HCT116 (cell line): ENCODE measurements around the gene SPTLC3.

Experiments used
- CTCF ChIP-seq, 3 experiments: fragments of 200-600 bp in 1 of 3; sonication (generic) in 1 of 3; IDR thresholded peaks in 2 of 3; conservative IDR thresholded peaks in 1 of 3; 2 replicates each; pipeline ENCODE4 v1.5.1; 2012 to 2017; ENCODE audit warnings: low read depth in 2 of 3, low read length in 2 of 3, antibody characterized with exemption in 1 of 3, borderline replicate concordance in 1 of 3, control low read depth in 1 of 3, mild to moderate bottlenecking in 1 of 3, mixed read lengths in 1 of 3, mixed run types in 1 of 3, moderate library complexity in 1 of 3; ENCODE audit not compliant: insufficient read depth in 1 of 3
- EZH2 ChIP-seq: fragments of 200-600 bp; sonication (generic); IDR thresholded peaks from 2 replicates; pipeline ENCODE4 v1.6.1; 2017; ENCODE audit warnings: antibody characterized with exemption, mixed run types
- TF ChIP-seq, protein P1 (sequence below): IDR thresholded peaks from 2 replicates; pipeline ENCODE4 v1.6.1; 2012; ENCODE audit warnings: low read depth

GRCh38 chr20:13082378-13082777 lies 73.6 kb downstream of the SPTLC3 start:
- TF ChIP-seq, protein P1, sequence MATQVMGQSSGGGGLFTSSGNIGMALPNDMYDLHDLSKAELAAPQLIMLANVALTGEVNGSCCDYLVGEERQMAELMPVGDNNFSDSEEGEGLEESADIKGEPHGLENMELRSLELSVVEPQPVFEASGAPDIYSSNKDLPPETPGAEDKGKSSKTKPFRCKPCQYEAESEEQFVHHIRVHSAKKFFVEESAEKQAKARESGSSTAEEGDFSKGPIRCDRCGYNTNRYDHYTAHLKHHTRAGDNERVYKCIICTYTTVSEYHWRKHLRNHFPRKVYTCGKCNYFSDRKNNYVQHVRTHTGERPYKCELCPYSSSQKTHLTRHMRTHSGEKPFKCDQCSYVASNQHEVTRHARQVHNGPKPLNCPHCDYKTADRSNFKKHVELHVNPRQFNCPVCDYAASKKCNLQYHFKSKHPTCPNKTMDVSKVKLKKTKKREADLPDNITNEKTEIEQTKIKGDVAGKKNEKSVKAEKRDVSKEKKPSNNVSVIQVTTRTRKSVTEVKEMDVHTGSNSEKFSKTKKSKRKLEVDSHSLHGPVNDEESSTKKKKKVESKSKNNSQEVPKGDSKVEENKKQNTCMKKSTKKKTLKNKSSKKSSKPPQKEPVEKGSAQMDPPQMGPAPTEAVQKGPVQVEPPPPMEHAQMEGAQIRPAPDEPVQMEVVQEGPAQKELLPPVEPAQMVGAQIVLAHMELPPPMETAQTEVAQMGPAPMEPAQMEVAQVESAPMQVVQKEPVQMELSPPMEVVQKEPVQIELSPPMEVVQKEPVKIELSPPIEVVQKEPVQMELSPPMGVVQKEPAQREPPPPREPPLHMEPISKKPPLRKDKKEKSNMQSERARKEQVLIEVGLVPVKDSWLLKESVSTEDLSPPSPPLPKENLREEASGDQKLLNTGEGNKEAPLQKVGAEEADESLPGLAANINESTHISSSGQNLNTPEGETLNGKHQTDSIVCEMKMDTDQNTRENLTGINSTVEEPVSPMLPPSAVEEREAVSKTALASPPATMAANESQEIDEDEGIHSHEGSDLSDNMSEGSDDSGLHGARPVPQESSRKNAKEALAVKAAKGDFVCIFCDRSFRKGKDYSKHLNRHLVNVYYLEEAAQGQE: no peak
- TF ChIP-seq CTCF (IDR thresholded peaks at IDR 0.05 in 2 of 3, conservative IDR thresholded peaks at IDR 0.05 in 1 of 3; ENCODE audit: borderline replicate concordance in 1 of 3, insufficient read depth in 1 of 3, low read depth in 2 of 3, low read length in 2 of 3) (no peak), EZH2 (no peak)
